Measurements from ENCODE around the gene OPRM1.

Gene OPRM1

DNA sequence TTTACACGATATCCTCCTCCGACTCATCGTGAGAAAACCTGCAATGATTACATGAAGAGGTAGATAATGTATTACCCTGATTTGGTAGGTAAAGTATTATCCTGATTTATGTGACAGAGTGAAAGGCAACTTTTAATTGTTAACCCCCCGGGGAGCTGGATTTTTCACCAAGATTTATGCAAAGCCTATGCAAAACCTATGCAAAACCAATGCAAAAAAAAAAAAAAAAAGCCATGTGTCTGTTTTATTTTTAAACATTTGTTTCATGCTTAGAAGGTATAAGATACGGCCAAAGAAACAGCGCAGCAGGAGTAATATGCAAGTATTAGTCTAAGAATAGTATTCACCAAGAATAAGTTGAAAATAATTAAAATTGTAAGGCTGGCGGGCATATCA, 207.7 kb downstream of the OPRM1 start:
- Histone ChIP-seq H3K4me2 (ENCODE audit: low read length) (peak overlapping the region; percentile 56; the same call in 1 of the 2 replicates), H3K9ac (ENCODE audit: low read length) (no peak overlapping the region), H3K36me3 (replicated peaks; ENCODE audit: low read depth, low read length) (no peaks in the 10 kb centered on the region), H3K4me1 (ENCODE audit: low read length) (peaks cover 27% of the 10 kb centered on the region), H3K27me3 (ENCODE audit: low read depth, low read length) (peaks cover 48% of the 10 kb centered on the region), H4K20me1 (ENCODE audit: insufficient read depth, low read length) (no peaks in the 10 kb centered on the region), H3K79me2 (ENCODE audit: low read length) (no peaks in the 10 kb centered on the region), H2AFZ (ENCODE audit: low read depth, low read length) (no peak overlapping the region), H3K9me3 (ENCODE audit: insufficient read depth, low read length) (no peaks in the 10 kb centered on the region), H3K27ac (ENCODE audit: low read length) (no peak overlapping the region), H3K4me3 (ENCODE audit: low read length) (no peak overlapping the region)
- TF ChIP-seq EZH2phosphoT487 (IDR thresholded peaks at IDR 0.05; ENCODE audit: low read depth), result no peak
- TF ChIP-seq CTCF (IDR thresholded peaks at IDR 0.05; ENCODE audit: low read depth, low read length), result no peak

DNA sequence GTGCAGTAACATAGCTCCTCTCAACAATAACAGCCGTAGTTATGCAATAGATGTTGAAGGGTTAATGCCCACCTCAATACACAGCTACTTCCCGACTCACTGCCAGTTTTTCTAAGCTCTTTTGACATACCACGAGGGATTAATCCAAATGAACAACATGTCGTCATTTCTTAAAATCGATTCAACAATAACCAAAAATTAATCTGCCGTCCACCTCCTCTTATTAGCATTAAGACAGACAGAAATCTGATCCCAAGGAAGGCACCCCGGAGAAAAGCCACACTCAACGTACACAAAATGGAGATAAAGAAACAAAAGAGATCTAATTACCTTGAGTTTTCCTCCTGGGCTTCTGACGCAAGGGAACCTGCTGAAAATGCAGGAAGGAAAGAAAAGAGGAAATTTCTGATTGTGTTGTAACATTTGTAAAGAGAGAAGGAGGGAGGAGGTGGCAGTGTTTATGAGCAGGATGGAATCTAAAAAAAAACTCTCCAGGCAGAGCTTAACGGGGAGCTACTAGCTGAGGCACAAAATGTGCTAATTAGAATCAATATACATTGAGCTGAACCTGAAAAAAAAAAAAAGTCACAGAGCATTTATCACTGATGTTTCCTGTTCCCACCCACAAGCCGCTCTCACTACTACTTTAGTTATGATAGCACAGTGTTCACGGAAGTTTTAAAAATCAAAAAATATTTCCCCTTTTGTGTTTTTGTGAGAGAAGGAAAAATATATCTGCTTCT, 208.2 kb downstream of the OPRM1 start:
- H3K27me3 ChIP-seq (ENCODE audit: low read depth, low read length), result peaks cover 52% of the 10 kb centered on the region
- H4K20me1 ChIP-seq (ENCODE audit: insufficient read depth, low read length), result no peaks in the 10 kb centered on the region
- H3K9me3 ChIP-seq (ENCODE audit: insufficient read depth, low read length), result no peaks in the 10 kb centered on the region
- H3K27ac ChIP-seq (ENCODE audit: low read length), result no peak overlapping the region
- H3K4me1 ChIP-seq (ENCODE audit: low read length), result peaks cover 27% of the 10 kb centered on the region
- H3K9ac ChIP-seq (ENCODE audit: low read length), result no peak overlapping the region
- H3K36me3 ChIP-seq (replicated peaks; ENCODE audit: low read depth, low read length), result no peaks in the 10 kb centered on the region
- H3K79me2 ChIP-seq (ENCODE audit: low read length), result no peaks in the 10 kb centered on the region
- H3K4me2 ChIP-seq (ENCODE audit: low read length), result peak overlapping the region; percentile 56
- TF ChIP-seq CTCF (IDR thresholded peaks at IDR 0.05; ENCODE audit: low read depth, low read length), result no peak
- TF ChIP-seq EZH2phosphoT487 (IDR thresholded peaks at IDR 0.05; ENCODE audit: low read depth), result no peak
- H3K4me3 ChIP-seq (ENCODE audit: low read length), result peak overlapping the region; percentile 41
- no peak overlapping the region for H2AFZ ChIP-seq (ENCODE audit: low read depth, low read length)

GRCh38 chr6:154249499-154250298, 210.7 kb downstream of the OPRM1 start:
- Histone ChIP-seq H3K36me3 (replicated peaks; ENCODE audit: low read depth, low read length) (no peaks in the 10 kb centered on the region), H3K27me3 (ENCODE audit: low read depth, low read length) (peaks cover 51% of the 10 kb centered on the region), H3K4me1 (ENCODE audit: low read length) (peaks cover 27% of the 10 kb centered on the region), H3K9ac (ENCODE audit: low read length) (no peak overlapping the region), H3K27ac (ENCODE audit: low read length) (peak overlapping the region; percentile 19; the same call in 1 of the 2 replicates), H3K9me3 (ENCODE audit: insufficient read depth, low read length) (no peaks in the 10 kb centered on the region), H2AFZ (ENCODE audit: low read depth, low read length) (no peak overlapping the region), H3K4me3 (ENCODE audit: low read length) (peak overlapping the region; percentile 37), H3K4me2 (ENCODE audit: low read length) (peak overlapping the region; percentile 61), H3K79me2 (ENCODE audit: low read length) (no peaks in the 10 kb centered on the region), H4K20me1 (ENCODE audit: insufficient read depth, low read length) (no peaks in the 10 kb centered on the region)
- TF ChIP-seq EZH2phosphoT487 (IDR thresholded peaks at IDR 0.05; ENCODE audit: low read depth), result no peak
- TF ChIP-seq CTCF (IDR thresholded peaks at IDR 0.05; ENCODE audit: low read depth, low read length), result no peak

DNA sequence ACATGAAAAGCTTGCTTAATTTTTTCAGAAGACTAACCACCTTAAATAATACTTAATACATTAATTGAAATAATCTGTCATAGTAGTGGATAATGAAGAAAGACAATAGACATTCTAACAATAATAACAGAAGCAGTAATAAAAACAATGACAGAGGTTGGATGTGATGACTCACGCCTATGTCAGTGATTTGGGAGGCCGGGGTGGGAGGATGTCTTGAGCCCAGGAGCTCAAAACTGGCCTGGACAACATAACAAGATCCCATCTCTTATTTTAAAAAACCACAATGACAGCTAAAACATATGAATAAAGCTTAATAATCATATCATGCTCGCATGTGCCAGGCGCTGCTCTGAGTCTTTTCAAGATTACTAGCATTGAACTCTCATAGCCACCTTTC, 212.1 kb downstream of the OPRM1 start:
- no peak overlapping the region for H2AFZ ChIP-seq (ENCODE audit: low read depth, low read length)

More for the DNA sequence above, 212.1 kb downstream of the OPRM1 start:
- H3K9me3 ChIP-seq (ENCODE audit: insufficient read depth, low read length), result no peaks in the 10 kb centered on the region
- H4K20me1 ChIP-seq (ENCODE audit: insufficient read depth, low read length), result no peaks in the 10 kb centered on the region
- H3K9ac ChIP-seq (ENCODE audit: low read length), result no peak overlapping the region
- H3K27ac ChIP-seq (ENCODE audit: low read length), result no peak overlapping the region
- no peak overlapping the region for H3K4me3 ChIP-seq (ENCODE audit: low read length)
- peaks cover 27% of the 10 kb centered on the region for H3K4me1 ChIP-seq (ENCODE audit: low read length)
- no peaks in the 10 kb centered on the region for H3K36me3 ChIP-seq (replicated peaks; ENCODE audit: low read depth, low read length)
- TF ChIP-seq EZH2phosphoT487 (IDR thresholded peaks at IDR 0.05; ENCODE audit: low read depth) (no peak), CTCF (IDR thresholded peaks at IDR 0.05; ENCODE audit: low read depth, low read length) (no peak)
- no peak overlapping the region for H3K4me2 ChIP-seq (ENCODE audit: low read length)
- H3K79me2 ChIP-seq (ENCODE audit: low read length), result no peaks in the 10 kb centered on the region
- H3K27me3 ChIP-seq (ENCODE audit: low read depth, low read length), result peaks cover 44% of the 10 kb centered on the region

All from OCI-LY3 (cell line).